GM03348 (cell line): ENCODE data around the gene RAX2.
"Not testable (repeated sequence)": the region's sequence is repeated elsewhere in the genome, so short reads cannot be mapped to it uniquely, and the experiment has no call there.

Source experiments
- DNase-seq: peaks from one replicate; pipeline ENCODE4 v3.0.0; 2012; ENCODE audit warnings: low spot score

Gene RAX2

GRCh38 chr19:3760871-3761361, 11.1 kb downstream of the RAX2 start:
- peak; percentile 36 for DNase-seq

GRCh38 chr19:3759482-3760254, 12.4 kb downstream of the RAX2 start:
- no peak for DNase-seq

GRCh38 chr19:3758297-3758696, 13.7 kb downstream of the RAX2 start:
- not testable (repeated sequence) for DNase-seq

GRCh38 chr19:3757705-3758104, 14.3 kb downstream of the RAX2 start:
- not testable (repeated sequence) for DNase-seq

GRCh38 chr19:3753631-3754410, 18.2 kb downstream of the RAX2 start:
- DNase-seq, result no peak

GRCh38 chr19:3752492-3752891, 19.5 kb downstream of the RAX2 start:
- no peak for DNase-seq

GRCh38 chr19:3751236-3751635, 20.8 kb downstream of the RAX2 start:
- no peak for DNase-seq

GRCh38 chr19:3750211-3750610, 21.8 kb downstream of the RAX2 start:
- DNase-seq, result no peak

- no peak for DNase-seq
Measured at GRCh38 chr19:3748965-3749364, 23.1 kb downstream of the RAX2 start.

GRCh38 chr19:3746371-3747056, 25.5 kb downstream of the RAX2 start:
- DNase-seq, result no peak

- no peak for DNase-seq
Measured at GRCh38 chr19:3745363-3746045, 26.5 kb downstream of the RAX2 start.

GRCh38 chr19:3743486-3743885, 28.5 kb downstream of the RAX2 start:
- no peak for DNase-seq

GRCh38 chr19:3740431-3740830, 31.6 kb downstream of the RAX2 start:
- no peak for DNase-seq

- no peak for DNase-seq
Measured at GRCh38 chr19:3738477-3739220, 33.4 kb downstream of the RAX2 start.

GRCh38 chr19:3737487-3738205, 34.4 kb downstream of the RAX2 start:
- no peak for DNase-seq

GRCh38 chr19:3736106-3736724, 35.8 kb downstream of the RAX2 start:
- DNase-seq, result no peak

GRCh38 chr19:3734310-3734600, 37.8 kb downstream of the RAX2 start:
- no peak for DNase-seq

- DNase-seq, result no peak
Measured at GRCh38 chr19:3733549-3734309, 38.3 kb downstream of the RAX2 start.

- no peak for DNase-seq
Measured at GRCh38 chr19:3732108-3732507, 39.9 kb downstream of the RAX2 start.
